CD14-positive monocyte (primary cell): ENCODE data around the gene FAM228A. TPM values are rescaled to one million over a fixed set of nuclear protein-coding genes. Genes with fewer than 3 reads are reported as not detected.

Source experiments
- DNase-seq, 3 donors: peaks; one replicate each; pipeline ENCODE4 v3.0.0-alpha.2; 2011 to 2022
- H2AFZ ChIP-seq: 2 replicates; pipeline ENCODE4 v1.6.0; 2012; ENCODE audit warnings: mild to moderate bottlenecking, low read depth, low read length, inconsistent platforms; ENCODE audit not compliant: insufficient read depth, poor library complexity, severe bottlenecking
- H3K27ac ChIP-seq, 2 donors: 1 replicate in 1 of 2; 2 replicates in 1 of 2; pipeline ENCODE4 v1.5.1; 2012 to 2013; ENCODE audit warnings: low read length in 2 of 2, control low read depth in 1 of 2, inconsistent platforms in 1 of 2, low read depth in 1 of 2, mild to moderate bottlenecking in 1 of 2
- H3K27me3 ChIP-seq, 2 donors: one replicate each; pipeline versions ENCODE4 v1.6.0 to v1.6.1; 2011 to 2013; ENCODE audit warnings: low read length in 2 of 2; ENCODE audit not compliant: control insufficient read depth in 2 of 2, insufficient read depth in 2 of 2
- H3K36me3 ChIP-seq, 2 donors: replicated peaks in 1 of 2; 1 replicate in 1 of 2; 2 replicates in 1 of 2; pipeline versions ENCODE4 v1.5.1 to v1.6.1; 2012 to 2013; ENCODE audit warnings: low read length in 2 of 2, control low read depth in 1 of 2, inconsistent platforms in 1 of 2, mild to moderate bottlenecking in 1 of 2; ENCODE audit not compliant: insufficient read depth in 2 of 2, control insufficient read depth in 1 of 2
- H3K4me1 ChIP-seq, 2 donors: 1 replicate in 1 of 2; 2 replicates in 1 of 2; pipeline versions ENCODE4 v1.5.1 to v1.6.1; 2012 to 2013; ENCODE audit warnings: low read length in 2 of 2, control low read depth in 1 of 2, inconsistent platforms in 1 of 2, mild to moderate bottlenecking in 1 of 2, moderate library complexity in 1 of 2; ENCODE audit not compliant: insufficient read depth in 2 of 2, control insufficient read depth in 1 of 2
- H3K4me2 ChIP-seq: replicated peaks from 2 replicates; pipeline ENCODE3; 2012; ENCODE audit warnings: low read length, moderate library complexity, mild to moderate bottlenecking; ENCODE audit not compliant: poor library complexity, severe bottlenecking; ENCODE audit errors: extremely low read depth
- H3K4me3 ChIP-seq, 3 experiments: fragments of 200-600 bp in 1 of 3; sonication (generic) in 1 of 3; replicated peaks in 1 of 3; 1 replicate in 2 of 3; 2 replicates in 1 of 3; pipeline ENCODE4 v1.5.1; 2011 to 2013; ENCODE audit warnings: low read length in 3 of 3, mild to moderate bottlenecking in 3 of 3, control low read depth in 2 of 3, low read depth in 2 of 3, inconsistent platforms in 1 of 3, moderate library complexity in 1 of 3
- H3K79me2 ChIP-seq: 2 replicates; pipeline ENCODE4 v1.6.0; 2012; ENCODE audit warnings: mild to moderate bottlenecking, control low read depth, inconsistent platforms, low read length, moderate library complexity; ENCODE audit not compliant: insufficient read depth
- H3K9ac ChIP-seq: 2 replicates; pipeline ENCODE4 v1.6.0; 2017; ENCODE audit warnings: low read length, mild to moderate bottlenecking; ENCODE audit not compliant: insufficient read depth, poor library complexity, severe bottlenecking
- H3K9me3 ChIP-seq, 2 donors: replicated peaks in 1 of 2; 1 replicate in 1 of 2; 2 replicates in 1 of 2; pipeline versions ENCODE4 v1.5.1 to v1.6.1; 2012 to 2013; ENCODE audit warnings: low read length in 2 of 2, control low read depth in 1 of 2; ENCODE audit not compliant: control insufficient read depth in 1 of 2, insufficient read depth in 1 of 2
- H4K20me1 ChIP-seq: 2 replicates; pipeline ENCODE4 v1.6.0; 2012; ENCODE audit warnings: mild to moderate bottlenecking, low read length, control low read depth, moderate library complexity; ENCODE audit not compliant: insufficient read depth
- H3K27ac Mint-ChIP-seq, 7 donors: one replicate each; pipeline ENCODE4 v1.8.0; 2020; ENCODE audit warnings: mild to moderate bottlenecking in 7 of 7, mixed read lengths in 7 of 7, moderate library complexity in 6 of 7, inconsistent platforms in 2 of 7
- H3K27me3 Mint-ChIP-seq, 3 donors: one replicate each; pipeline ENCODE4 v1.8.0; 2021 to 2022; ENCODE audit warnings: low read depth in 3 of 3, mild to moderate bottlenecking in 3 of 3, mixed read lengths in 3 of 3, moderate library complexity in 3 of 3, inconsistent platforms in 1 of 3
- H3K36me3 Mint-ChIP-seq, 2 donors: one replicate each; pipeline ENCODE4 v1.8.0; 2020; ENCODE audit warnings: mixed read lengths in 2 of 2, inconsistent platforms in 1 of 2, mild to moderate bottlenecking in 1 of 2
- H3K4me1 Mint-ChIP-seq: one replicate; pipeline ENCODE4 v1.8.0; 2020; ENCODE audit warnings: mild to moderate bottlenecking, mixed read lengths
- H3K4me3 Mint-ChIP-seq, 2 donors: one replicate each; pipeline ENCODE4 v1.8.0; 2020; ENCODE audit warnings: mild to moderate bottlenecking in 2 of 2, mixed read lengths in 2 of 2, moderate library complexity in 1 of 2
- H3K9me3 Mint-ChIP-seq, 7 donors: one replicate each; pipeline ENCODE4 v1.8.0; 2020 to 2022; ENCODE audit warnings: mixed read lengths in 7 of 7, mild to moderate bottlenecking in 6 of 7, moderate library complexity in 6 of 7, inconsistent platforms in 2 of 7
- WGBS: methylation state at CpG from one replicate; pipeline ENCODE4 v1.1.5; 2013; ENCODE audit warnings: missing lambda C conversion rate; ENCODE audit not compliant: insufficient coverage; 5-methylcytosine and 5-hydroxymethylcytosine counted together
- intact Hi-C, 2 donors: fragments of 100-400 bp; cut with micrococcal nuclease; formaldehyde crosslinking; loops; one replicate each; pipeline versions ENCODE4 v1.15.0 to v1.15.1; 2023
- polyA plus RNA-seq, 3 donors: library from polyadenylated mRNA; depleted of rRNA in 1 of 3; unstranded in 2 of 3; stranded (reverse) in 1 of 3; fragments of 300-500 nt in 2 of 3; fragments of >200 nt in 1 of 3; fragmentation: Illumina TruSeq in 2 of 3; gene quantifications; 1 replicate in 2 of 3; 2 replicates in 1 of 3; pipeline ENCODE4 v1.2.3, GENCODE V29; 2012 to 2021
- TF ChIP-seq, protein P1 (sequence below): fragments of 200-600 bp; IDR thresholded peaks from one replicate; pipeline ENCODE4 v1.8.0; 2022; ENCODE audit warnings: antibody characterized with exemption, mild to moderate bottlenecking

The FAM228A gene
- polyA plus RNA-seq, 3 donors = 0.09 to 0.17 TPM; not detected in 1

- H3K27me3 Mint-ChIP-seq = peaks cover 0 to 4% (median 3%) of the 10 kb centered on the region in 3 donors
- TF ChIP-seq, protein P1, sequence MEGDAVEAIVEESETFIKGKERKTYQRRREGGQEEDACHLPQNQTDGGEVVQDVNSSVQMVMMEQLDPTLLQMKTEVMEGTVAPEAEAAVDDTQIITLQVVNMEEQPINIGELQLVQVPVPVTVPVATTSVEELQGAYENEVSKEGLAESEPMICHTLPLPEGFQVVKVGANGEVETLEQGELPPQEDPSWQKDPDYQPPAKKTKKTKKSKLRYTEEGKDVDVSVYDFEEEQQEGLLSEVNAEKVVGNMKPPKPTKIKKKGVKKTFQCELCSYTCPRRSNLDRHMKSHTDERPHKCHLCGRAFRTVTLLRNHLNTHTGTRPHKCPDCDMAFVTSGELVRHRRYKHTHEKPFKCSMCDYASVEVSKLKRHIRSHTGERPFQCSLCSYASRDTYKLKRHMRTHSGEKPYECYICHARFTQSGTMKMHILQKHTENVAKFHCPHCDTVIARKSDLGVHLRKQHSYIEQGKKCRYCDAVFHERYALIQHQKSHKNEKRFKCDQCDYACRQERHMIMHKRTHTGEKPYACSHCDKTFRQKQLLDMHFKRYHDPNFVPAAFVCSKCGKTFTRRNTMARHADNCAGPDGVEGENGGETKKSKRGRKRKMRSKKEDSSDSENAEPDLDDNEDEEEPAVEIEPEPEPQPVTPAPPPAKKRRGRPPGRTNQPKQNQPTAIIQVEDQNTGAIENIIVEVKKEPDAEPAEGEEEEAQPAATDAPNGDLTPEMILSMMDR = no peak
- no CpG with 5 or more reads among the region's 2 CpGs for WGBS
Observed at GRCh38 chr2:24163601-24164000, 11.3 kb upstream of the FAM228A start.

DNA sequence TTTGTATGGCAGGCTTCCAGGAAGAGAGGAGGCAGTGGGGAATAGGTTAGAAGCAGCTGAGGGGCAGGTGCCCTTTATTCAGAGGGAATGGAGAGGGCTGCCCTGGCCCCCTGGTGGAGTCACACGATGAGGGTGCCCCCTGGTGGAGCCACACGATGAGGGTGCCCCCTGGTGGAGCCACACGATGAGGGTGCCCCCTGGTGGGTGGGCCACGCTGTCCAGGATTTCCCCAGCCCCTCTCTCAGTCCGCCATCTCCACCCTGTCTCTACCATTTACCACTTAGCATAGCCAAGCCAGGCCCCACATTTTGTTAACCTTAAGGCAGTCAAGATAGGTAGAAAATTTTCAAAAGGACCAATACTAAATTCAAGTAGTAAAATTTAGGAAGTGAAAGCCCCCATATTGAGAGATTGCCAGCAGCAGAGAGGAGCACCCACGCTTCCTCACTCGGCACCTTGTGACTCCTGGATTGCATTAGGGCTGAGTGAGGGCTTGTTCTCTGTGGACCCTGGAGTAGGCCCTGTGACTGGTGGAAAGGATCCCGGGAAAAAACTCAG, 10.4 kb upstream of the FAM228A start:
- Histone ChIP-seq H3K4me1 (peaks cover 9% of the 10 kb centered on the region in 2 donors), H3K4me2 (no peak overlapping the region), H3K9me3 (no peaks in the 10 kb centered on the region), H4K20me1 (no peaks in the 10 kb centered on the region), H3K4me3 (no peak overlapping the region), H3K9ac (no peak overlapping the region), H3K27ac (no peak overlapping the region), H3K27me3 (no peaks in the 10 kb centered on the region), H3K36me3 (peaks cover 0 to 7% of the 10 kb centered on the region in 2 donors), H2AFZ (no peak overlapping the region), H3K79me2 (no peaks in the 10 kb centered on the region)
- Mint-ChIP-seq H3K36me3 (peaks cover 12 to 18% of the 10 kb centered on the region in 2 donors), H3K27me3 (peaks cover 0 to 4% (median 3%) of the 10 kb centered on the region in 3 donors), H3K9me3 (peaks cover 0 to 2% (median 0%) of the 10 kb centered on the region in 7 donors), H3K4me1 (peaks cover 10% of the 10 kb centered on the region), H3K27ac (peak overlapping the region in 4 of 7 donors; percentile 8 to 79 (median 40)), H3K4me3 (peak overlapping the region in 1 of 2 donors; percentile 67)
- 33% methylated on average over 3 of the region's 8 CpGs for WGBS
- peak; percentile 0 to 33 (median 13) for DNase-seq
- TF ChIP-seq, protein P1 = peak; percentile 64
- intact Hi-C loops = no loop called here

More at GRCh38 chr2:24163601-24164000, 11.3 kb upstream of the FAM228A start:
- Histone ChIP-seq H3K27me3 (no peaks in the 10 kb centered on the region), H3K9ac (no peak overlapping the region), H3K4me3 (no peak overlapping the region), H3K79me2 (no peaks in the 10 kb centered on the region), H3K27ac (no peak overlapping the region), H3K4me1 (peaks cover 9% of the 10 kb centered on the region in 2 donors), H3K36me3 (peaks cover 0 to 7% of the 10 kb centered on the region in 2 donors), H2AFZ (no peak overlapping the region), H3K4me2 (no peak overlapping the region), H4K20me1 (no peaks in the 10 kb centered on the region), H3K9me3 (no peaks in the 10 kb centered on the region)
- DNase-seq = no peak
- H3K4me1 Mint-ChIP-seq = peaks cover 10% of the 10 kb centered on the region
- peaks cover 12 to 14% of the 10 kb centered on the region in 2 donors for H3K36me3 Mint-ChIP-seq
- peak overlapping the region in 1 of 7 donors; percentile 81 for H3K27ac Mint-ChIP-seq
- H3K9me3 Mint-ChIP-seq = peaks cover 0 to 2% (median 0%) of the 10 kb centered on the region in 7 donors
- H3K4me3 Mint-ChIP-seq = no peak overlapping the region
- intact Hi-C loops = no loop called here
